VCaP (cell line): ENCODE data around the gene KCNIP4.
A peak's percentile ranks its signal among the peaks of the same experiment; 100 is the strongest.

Experiments
- H3K27ac ChIP-seq: fragments of 450-650 bp; 2 replicates; pipeline ENCODE4 v1.5.1; 2017
- CTCF ChIP-seq: fragments of 450-650 bp; conservative IDR thresholded peaks from 2 replicates; pipeline ENCODE4 v1.5.1; 2017; ENCODE audit warnings: mild to moderate bottlenecking, moderate library complexity

KCNIP4 gene

GRCh38 chr4:21819086-21819485, 129.5 kb downstream of the KCNIP4 start:
- no peak for TF ChIP-seq CTCF
- H3K27ac ChIP-seq: no peak overlapping the region

- TF ChIP-seq CTCF: no peak
- H3K27ac ChIP-seq: no peak overlapping the region
Observed at GRCh38 chr4:21815651-21816377, 132.8 kb downstream of the KCNIP4 start.

DNA sequence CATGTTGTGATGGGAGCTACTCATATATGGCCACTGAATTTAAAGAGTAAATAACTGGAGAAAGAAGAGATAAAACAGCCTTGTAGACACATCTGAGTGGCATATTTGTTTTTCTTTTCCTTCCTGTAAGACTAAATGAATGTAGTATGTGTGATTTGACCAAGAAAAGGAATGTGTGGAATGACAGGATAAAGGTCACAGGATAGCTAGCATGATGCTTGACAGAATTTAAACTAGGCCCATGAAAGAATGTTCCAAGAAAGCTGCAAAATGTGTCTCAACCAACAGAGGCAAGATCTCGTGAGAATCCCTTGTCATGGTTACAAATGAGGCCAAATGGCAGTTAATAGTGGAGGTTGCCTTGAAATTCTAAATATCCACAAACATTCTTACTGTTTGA, 137.0 kb downstream of the KCNIP4 start:
- no peak for TF ChIP-seq CTCF

DNA sequence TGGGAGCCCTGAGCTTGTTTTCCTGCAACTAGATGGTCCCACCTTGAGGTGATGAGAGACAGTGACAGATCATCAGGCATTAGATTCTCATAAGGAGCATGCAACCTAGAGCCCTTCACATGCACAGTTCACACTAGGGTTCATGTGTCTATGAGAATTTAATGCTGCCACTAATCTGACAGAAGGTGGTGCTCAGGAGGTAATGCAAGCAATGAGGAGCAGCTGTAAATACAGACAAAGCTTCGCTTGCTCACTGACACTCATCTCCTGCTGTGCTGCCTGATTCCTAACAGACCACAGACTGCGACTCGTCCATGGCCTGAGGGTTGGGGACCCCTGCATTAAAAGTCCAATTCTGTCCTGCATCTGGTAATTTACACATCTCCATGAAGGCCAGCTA, 141.6 kb downstream of the KCNIP4 start:
- 0 out of 2 replicates have a peak, but pooled peaks have one; percentile 15 for TF ChIP-seq CTCF
- H3K27ac ChIP-seq: no peak overlapping the region

More for the DNA sequence above, 137.0 kb downstream of the KCNIP4 start:
- H3K27ac ChIP-seq: no peak overlapping the region

- no peak for TF ChIP-seq CTCF
- no peak overlapping the region for H3K27ac ChIP-seq
Observed at GRCh38 chr4:21802406-21802805, 146.2 kb downstream of the KCNIP4 start.

DNA sequence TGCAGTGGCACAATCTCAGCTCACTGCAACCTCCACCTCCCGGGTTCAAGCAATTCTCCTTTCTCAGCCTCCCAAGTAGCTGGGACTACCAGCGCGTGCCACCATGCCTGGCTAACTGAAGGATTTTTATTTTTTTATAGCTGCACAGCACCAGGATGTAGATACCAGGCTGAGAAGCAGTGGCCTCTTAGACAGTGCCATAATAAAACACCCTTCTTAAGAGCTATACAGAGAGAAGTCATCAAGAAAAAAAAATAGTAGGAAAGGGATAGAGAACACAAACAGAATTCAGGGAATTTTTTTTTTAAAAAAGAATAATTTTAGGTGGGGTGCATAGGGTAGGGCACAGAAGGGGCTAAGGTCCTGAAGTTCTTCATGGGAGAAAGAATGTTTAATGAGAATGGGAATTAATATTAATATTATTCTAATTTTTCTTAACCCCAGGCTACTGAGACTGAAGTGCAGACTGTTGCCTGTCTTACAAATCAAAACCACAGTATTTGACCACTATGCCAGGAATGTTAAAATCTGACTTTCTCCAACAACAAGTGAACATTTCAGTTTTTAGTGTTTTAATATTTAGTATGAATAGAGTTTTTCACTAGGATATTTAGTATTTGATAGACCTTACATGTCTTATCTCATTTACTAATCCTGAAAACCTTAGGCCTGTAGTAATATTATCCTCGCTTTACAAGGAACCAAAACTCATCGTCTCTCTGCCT, 146.7 kb downstream of the KCNIP4 start:
- no peak overlapping the region for H3K27ac ChIP-seq
- no peak for TF ChIP-seq CTCF

DNA sequence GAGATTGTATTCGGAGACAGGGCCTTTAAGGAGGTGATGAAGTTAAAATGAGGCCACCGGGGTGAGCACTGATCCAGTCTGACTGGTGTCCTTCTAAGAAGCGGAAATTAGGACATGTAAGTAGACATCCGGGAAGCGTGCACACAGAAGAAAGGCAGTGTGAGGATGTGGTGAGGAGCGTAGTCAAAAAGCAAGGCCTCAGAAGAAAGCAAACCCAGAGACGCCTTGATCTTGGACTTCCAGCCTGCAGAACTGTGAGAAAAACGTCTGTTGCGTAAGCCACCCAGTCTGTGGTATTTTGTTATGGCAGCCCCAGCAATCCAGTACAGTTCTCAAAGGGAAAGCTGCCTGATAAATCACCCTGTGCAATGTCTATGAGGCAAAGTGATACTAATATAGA, 153.5 kb downstream of the KCNIP4 start:
- H3K27ac ChIP-seq: no peak overlapping the region
- TF ChIP-seq CTCF: no peak
